Activated naive CD4-positive, alpha-beta T cell treated with anti-CD3 and anti-CD28 coated beads, Interleukin-2, amount 50 U/mL, for 24 hours (primary cell): ENCODE results near the gene CROCC2.

ENCODE experiments used
- H3K27ac Mint-ChIP-seq: one replicate; pipeline ENCODE4 v1.8.0; 2021; ENCODE audit warnings: mild to moderate bottlenecking, mixed read lengths
- H3K27me3 Mint-ChIP-seq: one replicate; pipeline ENCODE4 v1.8.0; 2021; ENCODE audit warnings: mixed read lengths
- H3K36me3 Mint-ChIP-seq: one replicate; pipeline ENCODE4 v1.8.0; 2021; ENCODE audit warnings: mixed read lengths
- H3K4me1 Mint-ChIP-seq: one replicate; pipeline ENCODE4 v1.8.0; 2021; ENCODE audit warnings: mixed read lengths
- H3K4me3 Mint-ChIP-seq: one replicate; pipeline ENCODE4 v1.8.0; 2021; ENCODE audit warnings: mild to moderate bottlenecking, mixed read lengths
- H3K9me3 Mint-ChIP-seq: one replicate; pipeline ENCODE4 v1.8.0; 2021; ENCODE audit warnings: mixed read lengths

The CROCC2 gene

DNA sequence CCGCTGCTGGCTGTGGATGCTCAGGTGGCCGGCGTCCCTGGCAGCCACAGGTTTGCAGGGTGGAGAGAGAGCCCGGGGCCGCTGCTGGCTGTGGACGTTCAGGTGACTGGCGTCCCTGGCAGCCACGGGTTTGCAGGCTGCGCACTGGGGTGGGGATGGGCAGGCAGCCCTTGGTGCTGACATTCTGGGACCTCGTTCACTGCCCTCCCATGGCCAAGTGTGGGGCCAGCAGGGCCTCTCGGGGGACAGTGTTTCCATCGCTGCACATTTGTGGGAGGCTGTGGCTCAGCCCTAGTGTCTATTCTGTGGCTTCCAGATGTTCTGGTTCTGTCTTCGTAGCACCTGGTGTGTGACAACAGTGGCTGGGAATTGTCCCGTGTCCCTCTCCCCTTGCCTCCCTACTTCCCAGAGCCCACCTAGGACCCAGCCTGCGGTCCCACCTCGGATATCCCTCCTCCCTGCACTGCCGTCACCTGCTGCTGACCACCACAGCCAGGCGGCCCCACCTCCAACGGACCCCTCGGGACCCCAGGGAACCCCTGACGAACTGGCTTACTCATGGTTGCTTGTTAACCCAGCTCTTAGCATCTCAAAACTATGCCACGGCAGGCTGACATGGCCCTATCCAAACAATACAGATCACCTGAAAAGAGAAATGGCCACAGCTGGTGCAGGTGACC, 915 bp downstream of the CROCC2 start:
- H3K4me3 Mint-ChIP-seq: no peak overlapping the region
- no peak overlapping the region for H3K27ac Mint-ChIP-seq
- H3K9me3 Mint-ChIP-seq: no peaks in the 10 kb centered on the region
- no peaks in the 10 kb centered on the region for H3K36me3 Mint-ChIP-seq
- H3K4me1 Mint-ChIP-seq: no peaks in the 10 kb centered on the region
- no peaks in the 10 kb centered on the region for H3K27me3 Mint-ChIP-seq

DNA sequence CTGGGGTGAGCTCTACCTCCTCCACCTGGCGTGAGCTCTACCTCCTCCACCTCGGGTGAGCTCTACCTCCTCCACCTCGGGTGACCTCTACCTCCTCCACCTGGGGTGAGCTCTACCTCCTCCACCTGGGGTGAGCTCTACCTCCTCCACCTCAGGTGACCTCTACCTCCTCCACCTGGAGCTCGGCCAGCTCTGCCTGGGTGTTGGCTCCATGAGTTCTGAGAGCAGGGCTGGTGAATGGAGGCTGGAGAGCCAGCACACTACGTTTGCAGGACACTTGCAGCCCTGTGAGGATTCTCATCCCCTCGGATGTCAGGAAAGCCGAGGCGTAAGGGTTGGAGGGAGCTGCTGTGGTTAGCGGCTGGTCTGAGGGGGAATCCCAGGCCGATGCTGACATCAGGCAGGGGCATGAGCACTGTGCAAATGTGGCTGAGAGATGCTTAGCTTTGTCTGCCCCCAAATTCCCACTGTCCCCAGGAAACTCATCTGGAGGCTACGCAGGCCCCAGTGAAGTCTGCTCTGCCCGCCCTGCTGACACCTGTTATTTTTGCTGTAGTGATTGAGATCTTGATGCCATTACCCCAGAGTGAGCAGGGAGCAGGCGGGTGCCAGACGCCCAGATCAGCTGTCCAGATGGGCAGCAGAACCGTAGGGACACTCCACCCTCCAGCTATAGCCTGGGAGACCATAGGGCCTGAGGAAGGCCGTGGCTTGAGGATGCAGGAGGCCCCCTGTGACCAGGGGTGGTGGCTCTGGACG, 3.3 kb downstream of the CROCC2 start:
- H3K27ac Mint-ChIP-seq: peak overlapping the region; percentile 35
- H3K9me3 Mint-ChIP-seq: no peaks in the 10 kb centered on the region

DNA sequence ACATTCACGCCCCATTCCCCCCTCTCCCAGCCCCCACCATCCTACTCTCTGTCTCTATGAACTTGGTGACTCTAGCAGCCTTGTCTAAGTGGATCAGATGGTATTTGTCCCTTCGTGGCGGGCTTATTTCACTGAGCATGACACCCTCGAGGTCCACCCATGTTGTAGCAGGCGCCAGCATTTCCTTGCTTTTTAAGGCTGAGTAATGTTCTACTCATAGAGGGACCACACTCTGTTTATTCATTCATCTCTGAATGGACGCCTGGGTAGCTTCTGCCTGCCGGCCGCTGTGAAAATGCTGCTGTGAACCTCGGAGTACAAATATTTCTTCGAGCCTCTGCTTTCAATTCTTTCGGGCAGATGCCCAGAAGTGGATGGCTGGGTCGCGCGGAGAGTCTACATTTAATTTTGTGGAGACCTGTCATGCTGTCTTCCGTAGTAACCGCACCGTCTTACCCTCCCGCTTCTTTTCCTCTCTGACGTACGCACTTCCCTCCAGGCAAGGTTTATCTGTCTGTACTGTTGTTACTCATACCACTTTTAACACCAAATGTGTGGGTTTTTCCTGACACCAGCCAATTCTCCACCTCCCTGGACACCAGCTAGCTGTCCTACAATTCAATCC, 5.6 kb downstream of the CROCC2 start:
- Mint-ChIP-seq H3K4me3 (no peak overlapping the region), H3K36me3 (no peaks in the 10 kb centered on the region), H3K27me3 (peaks cover 8% of the 10 kb centered on the region), H3K9me3 (no peaks in the 10 kb centered on the region), H3K27ac (peak overlapping the region; percentile 43), H3K4me1 (no peaks in the 10 kb centered on the region)

More for the DNA sequence above, 3.3 kb downstream of the CROCC2 start:
- Mint-ChIP-seq H3K4me3 (no peak overlapping the region), H3K27me3 (peaks cover 3% of the 10 kb centered on the region), H3K36me3 (no peaks in the 10 kb centered on the region), H3K4me1 (no peaks in the 10 kb centered on the region)

GRCh38 chr2:240912878-240913809, 7.0 kb downstream of the CROCC2 start:
- Mint-ChIP-seq H3K9me3 (no peaks in the 10 kb centered on the region), H3K27ac (no peak overlapping the region), H3K36me3 (no peaks in the 10 kb centered on the region), H3K4me3 (no peak overlapping the region), H3K4me1 (no peaks in the 10 kb centered on the region), H3K27me3 (peaks cover 9% of the 10 kb centered on the region)

DNA sequence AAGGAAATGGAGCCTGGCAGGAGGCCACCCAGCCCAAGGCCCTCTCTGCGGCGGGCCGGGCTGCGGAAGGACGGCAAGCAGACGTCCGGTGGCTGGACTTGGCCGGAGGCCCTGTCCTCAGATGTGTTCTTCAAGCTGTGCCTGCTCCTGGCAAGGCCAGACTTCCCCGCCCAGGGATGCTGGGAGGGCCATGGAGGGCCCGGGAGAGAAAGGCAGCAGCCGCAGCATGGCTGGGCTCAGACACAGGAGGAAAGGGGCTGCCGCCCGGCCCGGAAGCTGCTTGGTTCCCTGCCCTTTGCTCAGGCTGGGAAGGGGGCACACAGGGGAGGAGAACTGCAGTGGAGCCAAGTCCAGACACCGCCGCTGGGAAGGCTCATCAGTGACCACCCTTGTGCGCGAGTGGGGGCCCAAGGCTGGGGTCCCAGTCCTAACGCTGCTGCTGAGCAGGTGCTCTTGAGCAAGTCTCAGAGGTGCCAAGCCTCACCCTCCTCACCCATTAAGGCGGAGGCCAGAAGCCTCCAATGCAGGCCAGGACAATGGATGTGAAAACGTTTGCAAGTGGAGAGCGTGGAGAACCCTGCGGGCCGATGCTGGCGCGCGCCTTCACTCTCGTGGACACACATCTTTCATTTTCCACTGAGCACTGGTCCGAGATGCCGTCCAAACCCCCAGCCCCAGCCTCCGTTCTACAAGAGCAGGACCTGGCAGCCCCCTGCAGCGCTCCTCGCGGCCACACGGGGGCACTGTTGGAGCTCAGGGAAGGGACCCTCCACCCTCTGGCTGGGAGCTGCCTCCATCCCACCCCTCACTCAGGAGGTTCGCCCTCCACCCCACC, 7.9 kb downstream of the CROCC2 start:
- H3K27me3 Mint-ChIP-seq: peaks cover 9% of the 10 kb centered on the region
- H3K27ac Mint-ChIP-seq: no peak overlapping the region
- no peak overlapping the region for H3K4me3 Mint-ChIP-seq
- H3K4me1 Mint-ChIP-seq: no peaks in the 10 kb centered on the region
- H3K9me3 Mint-ChIP-seq: no peaks in the 10 kb centered on the region
- no peaks in the 10 kb centered on the region for H3K36me3 Mint-ChIP-seq

- H3K4me3 Mint-ChIP-seq: no peak overlapping the region
- no peaks in the 10 kb centered on the region for H3K4me1 Mint-ChIP-seq
- H3K9me3 Mint-ChIP-seq: no peaks in the 10 kb centered on the region
- no peak overlapping the region for H3K27ac Mint-ChIP-seq
- H3K36me3 Mint-ChIP-seq: no peaks in the 10 kb centered on the region
- peaks cover 9% of the 10 kb centered on the region for H3K27me3 Mint-ChIP-seq
Measured at GRCh38 chr2:240914645-240915525, 8.7 kb downstream of the CROCC2 start.

- H3K4me1 Mint-ChIP-seq: no peaks in the 10 kb centered on the region
- H3K27ac Mint-ChIP-seq: no peak overlapping the region
- H3K9me3 Mint-ChIP-seq: no peaks in the 10 kb centered on the region
- H3K36me3 Mint-ChIP-seq: no peaks in the 10 kb centered on the region
- no peak overlapping the region for H3K4me3 Mint-ChIP-seq
- H3K27me3 Mint-ChIP-seq: peaks cover 9% of the 10 kb centered on the region
Measured at GRCh38 chr2:240915526-240916341, 9.6 kb downstream of the CROCC2 start.

GRCh38 chr2:240916571-240917008, 10.5 kb downstream of the CROCC2 start:
- Mint-ChIP-seq H3K27ac (no peak overlapping the region), H3K4me3 (no peak overlapping the region), H3K9me3 (no peaks in the 10 kb centered on the region), H3K27me3 (peaks cover 9% of the 10 kb centered on the region), H3K4me1 (no peaks in the 10 kb centered on the region), H3K36me3 (no peaks in the 10 kb centered on the region)

DNA sequence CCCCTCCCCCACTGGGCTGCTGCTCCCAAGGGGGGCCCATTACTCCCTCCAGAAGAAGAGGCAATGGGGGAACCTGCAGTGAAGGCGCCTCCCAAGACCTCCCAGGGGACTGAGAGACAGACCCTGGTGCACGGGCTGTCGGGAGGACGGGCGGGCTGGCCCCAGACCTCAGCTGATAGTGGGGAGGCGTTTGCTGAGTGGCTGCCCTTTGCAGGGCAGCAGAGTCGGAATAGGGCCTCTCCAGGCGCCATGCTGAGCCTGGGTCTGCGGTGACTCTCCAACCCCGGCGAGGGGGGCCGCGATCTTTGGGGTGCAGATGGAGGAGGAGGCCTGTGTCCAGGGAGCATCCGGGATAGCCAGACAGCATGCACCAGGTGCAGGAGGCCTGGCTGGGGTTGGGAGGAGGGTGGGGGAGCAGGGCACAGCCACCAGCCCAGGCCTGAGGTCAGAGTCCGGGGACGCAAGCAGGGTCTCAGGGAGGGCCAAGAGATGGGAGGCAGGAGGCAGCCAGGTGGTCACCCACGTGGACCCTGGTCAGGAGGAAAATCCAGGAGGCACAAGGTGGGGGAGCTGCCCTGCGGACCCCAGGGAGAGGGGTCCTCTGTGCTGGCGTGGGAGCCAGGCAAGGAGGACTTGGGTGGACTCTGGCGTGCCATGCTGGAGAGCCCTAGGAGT, 11.0 kb downstream of the CROCC2 start:
- Mint-ChIP-seq H3K4me1 (no peaks in the 10 kb centered on the region), H3K9me3 (no peaks in the 10 kb centered on the region), H3K4me3 (no peak overlapping the region), H3K27ac (no peak overlapping the region), H3K36me3 (no peaks in the 10 kb centered on the region), H3K27me3 (peaks cover 9% of the 10 kb centered on the region)

DNA sequence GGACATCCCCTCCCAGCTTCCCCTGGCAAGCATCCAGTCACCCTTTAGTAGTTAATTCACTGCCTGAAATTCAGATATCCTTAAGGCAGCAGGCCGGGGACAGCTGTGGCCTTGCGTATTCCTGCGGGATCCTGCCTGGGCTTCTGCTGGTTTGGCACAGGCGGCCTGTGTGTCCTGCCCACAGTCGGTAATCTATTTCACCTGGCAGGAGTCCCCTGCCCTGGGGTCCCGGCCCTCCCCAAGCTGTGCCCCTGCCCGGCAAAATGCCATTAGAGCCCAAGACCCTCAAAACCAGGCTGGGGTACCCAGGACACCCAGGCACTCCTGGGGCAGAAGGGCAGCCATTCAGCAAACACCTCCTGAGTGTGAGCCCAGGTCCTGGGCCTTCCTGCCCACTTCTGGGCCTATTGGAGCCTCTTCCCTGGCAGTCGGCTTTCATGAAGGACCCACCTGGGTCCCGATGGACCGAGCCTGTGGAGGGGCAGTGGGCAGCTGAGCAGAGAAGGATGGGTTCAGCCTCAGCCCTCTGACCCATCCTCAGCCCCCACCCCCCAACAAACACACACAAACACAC, 11.6 kb downstream of the CROCC2 start:
- no peaks in the 10 kb centered on the region for H3K9me3 Mint-ChIP-seq
- H3K4me3 Mint-ChIP-seq: no peak overlapping the region
- no peaks in the 10 kb centered on the region for H3K4me1 Mint-ChIP-seq
- no peak overlapping the region for H3K27ac Mint-ChIP-seq
- H3K36me3 Mint-ChIP-seq: no peaks in the 10 kb centered on the region
- peaks cover 6% of the 10 kb centered on the region for H3K27me3 Mint-ChIP-seq

DNA sequence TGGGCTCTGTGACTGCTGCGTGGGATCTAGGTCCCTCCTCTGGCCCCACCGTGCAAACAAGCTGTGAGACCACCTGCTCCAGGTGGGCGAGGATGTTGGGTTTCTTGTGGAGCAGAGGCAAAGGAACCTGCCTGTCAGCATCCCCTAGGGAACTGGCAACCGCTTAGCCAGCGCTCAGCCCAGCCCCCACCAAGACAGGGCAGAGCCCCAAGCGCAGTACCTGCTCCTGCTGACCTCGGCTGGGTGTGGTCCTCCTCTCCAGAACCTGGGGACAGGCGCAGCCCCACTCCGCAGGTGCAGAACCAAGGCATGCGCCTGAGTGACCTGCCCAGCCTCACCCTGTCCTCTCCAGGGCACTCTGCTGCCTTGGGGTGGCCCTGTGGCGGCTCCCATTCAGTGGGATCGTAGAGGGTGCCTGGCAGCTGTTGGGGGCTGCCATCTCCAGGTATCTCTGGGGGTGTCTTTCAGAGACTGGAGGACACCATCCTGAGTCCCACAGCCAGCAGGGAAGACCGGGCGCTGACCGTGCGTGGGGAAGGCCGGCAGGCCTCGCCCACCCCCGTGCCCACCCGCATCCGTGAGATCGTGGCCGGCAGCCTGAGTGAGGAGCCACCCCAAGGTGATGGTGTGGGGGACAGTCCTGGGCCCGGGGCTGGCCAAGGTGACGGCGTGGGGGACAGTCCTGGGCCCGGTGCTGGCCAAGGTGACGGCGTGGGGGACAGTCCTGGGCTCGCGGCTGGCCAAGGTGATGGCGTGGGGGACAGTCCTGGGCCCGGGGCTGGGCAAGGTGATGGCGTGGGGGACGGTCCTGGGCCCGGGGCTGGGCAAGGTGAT, 12.3 kb downstream of the CROCC2 start:
- Mint-ChIP-seq H3K4me3 (no peak overlapping the region), H3K9me3 (no peaks in the 10 kb centered on the region), H3K4me1 (no peaks in the 10 kb centered on the region), H3K27ac (no peak overlapping the region), H3K36me3 (no peaks in the 10 kb centered on the region), H3K27me3 (peaks cover 6% of the 10 kb centered on the region)
